22Rv1 (cell line): ENCODE measurements around the gene BAMBI.

Experiments used
- ZFX ChIP-seq: fragments of 450-650 bp; IDR thresholded peaks from 2 replicates; pipeline ENCODE4 v1.6.1; 2017; ENCODE audit warnings: antibody characterized with exemption, borderline replicate concordance
- TF ChIP-seq, protein P1 (sequence below): fragments of 450-650 bp; IDR thresholded peaks from 2 replicates; pipeline ENCODE4 v1.5.1; 2017; ENCODE audit warnings: mild to moderate bottlenecking

- TF ChIP-seq, protein P1, sequence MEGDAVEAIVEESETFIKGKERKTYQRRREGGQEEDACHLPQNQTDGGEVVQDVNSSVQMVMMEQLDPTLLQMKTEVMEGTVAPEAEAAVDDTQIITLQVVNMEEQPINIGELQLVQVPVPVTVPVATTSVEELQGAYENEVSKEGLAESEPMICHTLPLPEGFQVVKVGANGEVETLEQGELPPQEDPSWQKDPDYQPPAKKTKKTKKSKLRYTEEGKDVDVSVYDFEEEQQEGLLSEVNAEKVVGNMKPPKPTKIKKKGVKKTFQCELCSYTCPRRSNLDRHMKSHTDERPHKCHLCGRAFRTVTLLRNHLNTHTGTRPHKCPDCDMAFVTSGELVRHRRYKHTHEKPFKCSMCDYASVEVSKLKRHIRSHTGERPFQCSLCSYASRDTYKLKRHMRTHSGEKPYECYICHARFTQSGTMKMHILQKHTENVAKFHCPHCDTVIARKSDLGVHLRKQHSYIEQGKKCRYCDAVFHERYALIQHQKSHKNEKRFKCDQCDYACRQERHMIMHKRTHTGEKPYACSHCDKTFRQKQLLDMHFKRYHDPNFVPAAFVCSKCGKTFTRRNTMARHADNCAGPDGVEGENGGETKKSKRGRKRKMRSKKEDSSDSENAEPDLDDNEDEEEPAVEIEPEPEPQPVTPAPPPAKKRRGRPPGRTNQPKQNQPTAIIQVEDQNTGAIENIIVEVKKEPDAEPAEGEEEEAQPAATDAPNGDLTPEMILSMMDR, result no peak
- TF ChIP-seq ZFX, result no peak
These were observed 44.8 kb upstream of the BAMBI start for GRCh38 chr10:28632584-28632945.
